NCI-H460 (cell line): ENCODE data around the gene SLC38A3. TPM values are rescaled to one million over a fixed set of nuclear protein-coding genes. Genes with fewer than 3 reads are reported as not detected.
"Not testable (repeated sequence)": the region's sequence is repeated elsewhere in the genome, so short reads cannot be mapped to it uniquely, and the experiment has no call there.

Experiments used
- DNase-seq: peaks from one replicate; pipeline ENCODE4 v3.0.0-alpha.2; 2016; ENCODE audit warnings: low read depth; ENCODE audit errors: extremely low read depth
- total RNA-seq: library from RNA; depleted of rRNA; stranded (reverse); fragments of >200 nt; shearing (Covaris generic); gene quantifications from 2 replicates; pipeline ENCODE4 v1.2.3, GENCODE V29; 2014

SLC38A3 gene
- total RNA-seq, 1 experiment from 2014 or later = 0.27 TPM

DNA sequence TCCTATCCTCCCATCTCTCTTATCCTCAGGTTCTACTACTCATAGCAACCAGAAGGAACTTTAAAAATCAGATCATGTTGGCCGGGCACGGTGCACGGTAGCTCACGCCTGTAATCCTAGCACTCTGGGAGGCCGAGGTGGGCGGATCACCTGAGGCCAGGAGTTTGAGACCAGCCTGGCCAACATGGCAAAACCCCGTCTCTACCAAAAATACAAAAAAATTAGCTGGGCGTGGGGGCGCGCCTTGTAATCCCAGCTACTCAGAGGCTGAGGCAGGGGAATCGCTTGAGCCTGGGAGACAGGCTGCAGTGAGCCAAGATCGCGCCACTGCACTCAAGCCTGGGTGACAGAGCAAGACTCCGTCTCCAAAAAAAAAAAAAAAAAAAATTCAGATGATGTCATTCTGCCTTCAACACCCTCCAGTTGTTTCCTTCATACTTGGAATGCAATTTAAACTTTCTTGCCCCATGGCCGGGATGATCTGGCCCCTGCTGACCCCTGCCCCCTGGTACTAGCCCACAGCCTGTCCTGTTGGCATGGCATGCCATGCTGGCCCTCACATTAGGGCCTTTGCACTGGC is 23.2 kb downstream of the SLC38A3 start:
- not testable (repeated sequence) for DNase-seq

GRCh38 chr3:50229490-50229889 is 24.4 kb downstream of the SLC38A3 start:
- DNase-seq = no peak

DNA sequence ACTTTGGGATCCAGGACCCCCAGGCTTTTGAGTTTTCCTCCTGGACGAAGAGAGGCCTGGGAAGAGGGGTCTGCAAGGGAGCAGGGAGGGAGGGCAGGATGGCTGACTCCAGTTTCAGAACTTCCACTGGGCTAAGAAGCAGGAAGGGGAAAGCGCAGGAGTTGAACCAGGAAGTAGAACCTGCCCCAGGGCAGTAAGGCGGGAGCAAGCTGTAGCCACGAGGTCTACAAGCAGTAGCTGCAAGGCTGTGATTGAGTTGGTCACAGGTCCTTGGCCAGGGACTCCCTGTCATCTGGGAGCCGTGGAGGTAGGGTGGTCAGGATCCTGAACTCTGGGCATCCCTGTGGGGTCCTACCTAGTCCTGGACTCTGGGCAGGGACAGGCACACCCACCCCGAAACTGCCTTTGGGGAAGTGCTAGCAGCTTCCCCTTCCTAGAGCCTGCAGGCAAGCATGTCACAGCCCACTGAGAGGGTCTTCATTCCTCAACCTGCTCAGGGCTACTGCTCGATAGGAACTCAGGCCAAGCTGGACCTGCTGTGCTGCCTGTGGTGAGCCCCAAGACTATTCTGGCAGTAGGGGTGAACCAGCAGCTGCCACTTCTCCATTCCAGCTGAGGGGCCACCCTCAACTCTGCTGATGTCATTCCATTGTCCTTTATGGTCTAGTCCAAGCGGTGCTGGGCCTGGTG is 25.2 kb downstream of the SLC38A3 start:
- DNase-seq = no peak

GRCh38 chr3:50230794-50231125 is 25.7 kb downstream of the SLC38A3 start:
- DNase-seq = no peak

DNA sequence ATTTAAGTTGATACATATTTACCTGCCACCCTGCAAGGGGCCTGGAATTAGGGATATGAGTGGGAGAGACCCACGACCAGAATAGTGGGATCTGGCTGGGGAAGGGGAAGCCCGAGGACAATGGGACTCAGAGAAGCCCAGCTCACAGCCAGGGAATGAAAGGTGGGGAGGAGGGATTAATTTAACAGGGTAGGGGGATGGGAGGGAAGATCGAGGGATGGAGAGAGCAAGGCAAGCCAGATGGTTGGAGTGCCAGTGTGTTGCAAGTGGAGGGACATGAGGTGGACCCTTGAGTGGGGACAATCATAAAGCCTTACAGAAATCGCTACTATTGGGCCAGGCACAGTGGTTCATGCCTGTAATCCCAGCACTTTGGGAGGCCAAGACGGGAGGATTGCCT is 26.5 kb downstream of the SLC38A3 start:
- DNase-seq = no peak

- DNase-seq = no peak
Observed at GRCh38 chr3:50232303-50232702, 27.2 kb downstream of the SLC38A3 start.

DNA sequence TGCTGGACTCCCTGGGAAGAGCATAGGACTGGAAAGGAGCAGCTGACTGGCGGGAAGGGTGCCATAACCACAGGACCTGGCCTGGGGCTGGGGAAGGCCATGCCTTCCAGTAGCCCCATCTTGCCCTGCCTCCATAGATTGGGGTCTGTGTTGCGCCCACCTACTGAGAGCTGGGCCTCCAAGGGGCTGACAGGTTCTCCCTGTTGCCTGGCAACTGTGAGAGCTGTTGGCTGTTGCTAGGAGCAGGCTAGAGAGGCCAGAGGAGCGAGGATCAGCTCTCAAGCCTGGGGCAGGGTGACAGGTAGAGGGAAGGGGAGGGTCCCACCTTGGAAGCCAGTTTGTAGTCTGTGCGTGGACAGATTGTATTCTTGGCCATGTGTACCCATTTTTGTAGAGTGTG is 28.1 kb downstream of the SLC38A3 start:
- no peak for DNase-seq

DNA sequence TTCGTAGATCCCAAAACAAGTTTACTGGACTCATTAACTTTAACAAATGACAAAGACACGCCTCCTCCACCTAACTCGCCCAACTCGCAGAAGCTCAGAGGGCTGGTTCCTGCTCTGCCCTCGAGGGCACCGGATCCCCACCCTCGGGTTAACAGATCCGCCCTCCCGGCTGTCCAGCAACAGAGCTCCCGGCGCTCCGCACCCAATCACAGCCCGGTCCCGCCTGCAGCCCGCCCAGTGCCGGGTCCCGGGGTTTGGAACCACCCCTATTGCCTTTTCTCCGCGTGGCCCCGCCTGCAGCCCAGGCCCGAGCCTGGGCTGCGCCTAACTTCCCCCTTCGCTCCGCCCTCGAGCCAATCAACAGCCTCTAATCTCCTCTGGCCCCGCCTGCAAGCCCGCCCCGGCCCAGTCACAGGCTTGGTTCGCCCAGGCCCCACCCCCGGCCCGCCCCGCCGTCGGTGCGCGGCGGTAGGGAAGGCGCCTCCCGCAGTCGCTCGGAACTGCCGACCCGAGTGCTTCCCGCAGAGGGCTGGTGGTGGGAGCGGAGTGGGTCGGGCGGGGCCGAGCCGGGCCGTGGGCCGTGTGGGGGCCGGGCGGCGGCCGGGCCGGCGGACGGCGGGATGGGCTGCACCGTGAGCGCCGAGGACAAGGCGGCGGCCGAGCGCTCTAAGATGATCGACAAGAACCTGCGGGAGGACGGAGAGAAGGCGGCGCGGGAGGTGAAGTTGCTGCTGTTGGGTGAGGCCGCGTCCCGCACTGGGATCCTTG is 30.8 kb downstream of the SLC38A3 start, which contains the start of gene GNAI2:
Gene GNAI2, plus strand, starts transcription at position 489 of the 768 bp plus-strand sequence. Its CDS starts 132 bp downstream, at position 621.
- DNase-seq = peak; percentile 95

GRCh38 chr3:50236484-50237132 is 31.5 kb downstream of the SLC38A3 start:
- no peak for DNase-seq

DNA sequence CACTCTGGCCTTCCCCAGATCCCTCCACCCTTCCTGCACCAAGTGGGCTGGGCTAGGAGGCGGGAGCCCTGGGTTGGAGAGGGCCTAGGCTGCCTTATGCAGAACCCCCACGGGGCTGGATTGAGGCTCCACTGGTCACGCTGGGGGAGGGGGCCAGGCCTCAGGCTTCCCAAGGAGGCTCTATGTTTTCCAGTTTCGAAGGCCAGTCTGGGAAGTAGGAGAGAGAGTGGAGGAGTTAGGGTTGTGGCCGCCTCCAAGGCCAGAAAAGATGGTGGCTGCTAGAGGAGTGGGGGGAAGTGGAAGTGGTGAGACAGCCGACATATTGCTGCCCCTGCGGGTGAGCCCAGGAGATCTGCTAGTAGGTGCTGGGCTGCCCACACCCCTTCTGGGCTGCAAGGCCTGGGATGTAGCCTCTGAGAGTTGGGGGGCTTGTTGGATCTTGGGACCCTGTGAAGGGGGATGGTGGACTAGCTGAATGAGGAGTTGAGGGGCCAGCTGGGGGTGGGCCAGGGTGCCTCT is 32.1 kb downstream of the SLC38A3 start:
- DNase-seq = no peak

GRCh38 chr3:50237754-50238548 is 32.9 kb downstream of the SLC38A3 start:
- peak; percentile 46 for DNase-seq

- DNase-seq = no peak
Observed at GRCh38 chr3:50238549-50239026, 33.5 kb downstream of the SLC38A3 start.

DNA sequence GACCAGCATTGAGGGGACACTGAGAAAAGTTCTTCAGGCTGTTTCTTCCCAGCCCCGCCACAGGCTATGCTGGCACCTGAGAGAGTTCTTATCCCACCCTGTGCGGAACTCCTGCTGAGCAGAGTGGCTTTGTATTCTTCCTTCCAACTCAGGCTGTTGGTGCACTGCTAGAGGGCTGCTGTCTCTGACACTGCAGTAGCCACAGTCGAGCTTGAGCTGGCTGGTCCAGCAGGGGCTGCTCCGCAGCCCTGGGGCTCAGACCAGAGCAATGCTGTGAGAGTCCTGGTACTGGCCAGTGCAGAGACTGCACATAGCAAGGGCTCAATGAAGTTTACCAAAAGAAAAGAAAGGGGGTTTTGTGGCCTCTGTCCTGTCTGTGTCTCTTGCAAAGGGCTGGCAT is 34.6 kb downstream of the SLC38A3 start:
- no peak for DNase-seq

DNA sequence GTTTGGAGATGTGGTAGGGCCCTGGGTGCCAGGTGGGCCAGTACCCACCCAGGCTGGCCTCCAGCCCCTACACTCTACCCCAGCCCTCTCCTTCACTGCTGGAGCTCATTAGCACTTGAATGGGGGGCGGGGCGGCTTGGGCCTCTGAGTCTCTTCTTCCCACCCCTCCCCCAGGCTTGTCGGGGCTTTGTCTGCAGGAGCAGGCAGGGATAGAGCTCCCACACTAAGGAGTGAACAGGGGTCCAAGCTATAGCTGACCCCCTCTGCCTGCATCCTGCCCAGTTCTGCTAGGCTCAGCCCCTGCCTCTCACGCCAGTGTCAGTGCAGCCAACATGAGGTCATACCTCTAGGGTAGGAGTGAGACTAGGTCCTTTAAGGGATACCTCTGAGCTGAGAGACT is 36.1 kb downstream of the SLC38A3 start:
- no peak for DNase-seq

GRCh38 chr3:50241713-50242380 is 36.8 kb downstream of the SLC38A3 start:
- no peak for DNase-seq

GRCh38 chr3:50242381-50242770 is 37.3 kb downstream of the SLC38A3 start:
- DNase-seq = no peak

DNA sequence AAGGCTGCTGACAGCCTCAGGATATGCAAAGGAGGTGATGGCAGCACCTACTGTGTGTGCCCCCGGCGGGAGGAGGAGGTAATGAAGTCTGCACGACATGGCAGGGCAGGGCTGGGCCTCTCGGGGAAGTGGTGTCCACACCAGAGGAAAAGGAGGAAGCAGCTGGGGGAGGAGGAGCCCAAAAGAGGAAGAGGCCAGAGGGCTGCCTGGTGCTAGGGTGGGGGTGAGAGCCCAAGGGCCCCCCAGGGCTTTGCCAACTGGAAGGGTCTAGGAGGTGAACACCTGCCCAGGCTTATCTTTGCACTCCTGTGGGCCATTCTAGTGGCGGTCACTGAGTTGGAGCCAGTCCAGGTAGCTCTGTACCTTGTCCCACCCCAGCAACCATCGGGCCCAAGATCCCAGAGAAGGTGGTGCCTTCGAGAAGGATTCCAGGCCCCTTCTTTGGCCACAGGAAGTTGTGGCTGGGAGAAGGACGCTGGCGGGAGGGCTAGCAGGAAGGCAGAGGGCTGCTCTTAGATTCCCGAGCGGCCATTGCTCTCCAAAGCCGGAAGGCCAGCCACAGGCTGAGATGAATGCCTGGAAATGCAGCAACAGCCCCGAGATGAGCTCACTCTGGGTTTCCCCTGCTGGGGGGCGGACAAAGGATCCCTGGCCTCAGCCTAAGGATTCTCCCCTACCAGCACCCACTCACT is 37.9 kb downstream of the SLC38A3 start:
- DNase-seq = no peak

DNA sequence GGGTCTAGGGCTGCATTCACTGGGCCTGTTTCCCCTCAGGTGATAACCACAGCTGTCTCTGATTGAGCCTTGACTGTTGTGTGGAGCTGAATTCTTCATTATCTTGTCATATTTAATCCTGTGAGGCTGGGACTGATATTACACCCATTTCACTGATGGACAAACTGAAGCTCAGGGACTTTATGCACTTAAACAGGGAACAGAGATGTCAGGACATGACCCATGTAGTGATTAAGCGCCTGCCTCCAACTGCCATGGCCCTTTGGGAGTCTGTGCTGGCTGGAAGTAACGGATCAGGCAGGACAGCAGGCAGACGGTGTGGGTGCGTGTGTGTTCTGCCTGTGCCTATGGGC is 38.4 kb downstream of the SLC38A3 start:
- DNase-seq = no peak

- DNase-seq = not testable (repeated sequence)
Observed at GRCh38 chr3:50244813-50245212, 39.7 kb downstream of the SLC38A3 start.
